Osteoblast (primary cell): ENCODE measurements around the gene TPGS1. TPM values are rescaled to one million over a fixed set of nuclear protein-coding genes. Genes with fewer than 3 reads are reported as not detected.

Experiments used
- DNase-seq: peaks from one replicate; pipeline ENCODE4 v3.0.0; 2011; ENCODE audit warnings: low spot score, mixed read lengths; ENCODE audit not compliant: insufficient read length; ENCODE audit errors: missing footprints
- H2AFZ ChIP-seq: 2 replicates; pipeline ENCODE4 v1.6.0; 2011; ENCODE audit warnings: mild to moderate bottlenecking, low read length
- H3K27ac ChIP-seq: 2 replicates; pipeline ENCODE4 v1.5.1; 2011; ENCODE audit warnings: mild to moderate bottlenecking, low read depth, low read length, moderate library complexity
- H3K27me3 ChIP-seq: 2 replicates; pipeline ENCODE4 v1.6.0; 2012; ENCODE audit warnings: mild to moderate bottlenecking, control low read depth, inconsistent platforms, low read length, moderate library complexity; ENCODE audit not compliant: insufficient read depth
- H3K36me3 ChIP-seq: 2 replicates; pipeline ENCODE4 v1.5.1; 2011; ENCODE audit warnings: mild to moderate bottlenecking, low read length, control low read depth, moderate library complexity; ENCODE audit not compliant: insufficient read depth
- H3K4me1 ChIP-seq: 2 replicates; pipeline ENCODE4 v1.5.1; 2011; ENCODE audit warnings: mild to moderate bottlenecking, low read length, control low read depth, moderate library complexity; ENCODE audit not compliant: insufficient read depth
- H3K4me2 ChIP-seq: 2 replicates; pipeline ENCODE4 v1.6.0; 2011; ENCODE audit warnings: mild to moderate bottlenecking, low read length; ENCODE audit not compliant: insufficient read depth
- H3K4me3 ChIP-seq: fragments of 200-600 bp; sonication (generic); 3 replicates; pipeline ENCODE4 v1.5.1; 2012; ENCODE audit warnings: mild to moderate bottlenecking, low read length, inconsistent platforms; ENCODE audit not compliant: insufficient read depth
- H3K79me2 ChIP-seq: 2 replicates; pipeline ENCODE4 v1.6.0; 2012; ENCODE audit warnings: mild to moderate bottlenecking, low read length, control low read depth, inconsistent platforms; ENCODE audit not compliant: insufficient read depth
- H3K9me3 ChIP-seq: 2 replicates; pipeline ENCODE4 v1.5.1; 2011; ENCODE audit warnings: low read depth, low read length, control low read depth
- H4K20me1 ChIP-seq: 2 replicates; pipeline ENCODE4 v1.6.0; 2012; ENCODE audit warnings: mild to moderate bottlenecking, low read length, control low read depth; ENCODE audit not compliant: insufficient read depth
- total RNA-seq: library from RNA; depleted of rRNA; stranded (reverse); fragments of >200 nt; gene quantifications from 2 replicates; pipeline ENCODE4 v1.2.3, GENCODE V29; 2012
- TF ChIP-seq, protein P1 (sequence below): IDR thresholded peaks from 2 replicates; pipeline ENCODE4 v1.5.1; 2011; ENCODE audit warnings: mild to moderate bottlenecking, low read depth, low read length, moderate library complexity; ENCODE audit errors: extremely low read depth

The TPGS1 gene
- total RNA-seq, 1 donor, result 47.8 TPM

DNA sequence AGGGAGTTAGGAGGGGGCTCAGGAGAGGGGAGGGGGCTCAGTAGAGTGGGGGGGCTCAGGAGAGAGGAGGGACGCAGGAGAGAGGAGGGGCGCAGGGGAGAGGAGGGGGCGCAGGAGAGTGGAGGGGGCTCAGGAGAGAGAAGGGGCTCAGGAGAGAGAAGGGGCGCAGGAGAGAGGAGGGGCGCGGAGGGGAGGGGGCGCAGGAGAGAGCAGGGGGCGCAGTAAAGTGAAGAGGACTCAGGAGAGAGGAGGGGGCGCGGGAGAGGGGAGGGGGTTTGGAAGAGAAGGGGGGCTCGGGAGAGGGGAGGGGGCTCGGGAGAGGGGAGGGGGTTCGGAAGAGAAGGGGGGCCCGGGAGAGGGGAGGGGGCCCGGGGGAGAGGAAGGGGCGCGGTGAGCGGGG is 10.3 kb upstream of the TPGS1 start:
- H3K9me3 ChIP-seq, result no peaks in the 10 kb centered on the region
- H4K20me1 ChIP-seq, result no peaks in the 10 kb centered on the region
- H3K4me1 ChIP-seq, result no peaks in the 10 kb centered on the region
- H2AFZ ChIP-seq, result no peak overlapping the region
- H3K4me2 ChIP-seq, result no peak overlapping the region
- H3K79me2 ChIP-seq, result no peaks in the 10 kb centered on the region
- peaks cover 21% of the 10 kb centered on the region for H3K27me3 ChIP-seq
- TF ChIP-seq, protein P1, sequence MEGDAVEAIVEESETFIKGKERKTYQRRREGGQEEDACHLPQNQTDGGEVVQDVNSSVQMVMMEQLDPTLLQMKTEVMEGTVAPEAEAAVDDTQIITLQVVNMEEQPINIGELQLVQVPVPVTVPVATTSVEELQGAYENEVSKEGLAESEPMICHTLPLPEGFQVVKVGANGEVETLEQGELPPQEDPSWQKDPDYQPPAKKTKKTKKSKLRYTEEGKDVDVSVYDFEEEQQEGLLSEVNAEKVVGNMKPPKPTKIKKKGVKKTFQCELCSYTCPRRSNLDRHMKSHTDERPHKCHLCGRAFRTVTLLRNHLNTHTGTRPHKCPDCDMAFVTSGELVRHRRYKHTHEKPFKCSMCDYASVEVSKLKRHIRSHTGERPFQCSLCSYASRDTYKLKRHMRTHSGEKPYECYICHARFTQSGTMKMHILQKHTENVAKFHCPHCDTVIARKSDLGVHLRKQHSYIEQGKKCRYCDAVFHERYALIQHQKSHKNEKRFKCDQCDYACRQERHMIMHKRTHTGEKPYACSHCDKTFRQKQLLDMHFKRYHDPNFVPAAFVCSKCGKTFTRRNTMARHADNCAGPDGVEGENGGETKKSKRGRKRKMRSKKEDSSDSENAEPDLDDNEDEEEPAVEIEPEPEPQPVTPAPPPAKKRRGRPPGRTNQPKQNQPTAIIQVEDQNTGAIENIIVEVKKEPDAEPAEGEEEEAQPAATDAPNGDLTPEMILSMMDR, result no peak
- peak; percentile 19 for DNase-seq
- H3K36me3 ChIP-seq, result no peaks in the 10 kb centered on the region
- no peak overlapping the region for H3K4me3 ChIP-seq
- H3K27ac ChIP-seq, result no peak overlapping the region

GRCh38 chr19:497491-497868 is 9.8 kb upstream of the TPGS1 start:
- Histone ChIP-seq H2AFZ (no peak overlapping the region), H3K27me3 (peaks cover 21% of the 10 kb centered on the region), H3K36me3 (no peaks in the 10 kb centered on the region), H3K4me1 (no peaks in the 10 kb centered on the region), H3K4me3 (no peak overlapping the region), H4K20me1 (no peaks in the 10 kb centered on the region), H3K9me3 (no peaks in the 10 kb centered on the region), H3K79me2 (no peaks in the 10 kb centered on the region), H3K4me2 (no peak overlapping the region), H3K27ac (no peak overlapping the region)
- TF ChIP-seq, protein P1, result no peak
- peak; percentile 62 for DNase-seq

GRCh38 chr19:497869-498510 is 9.3 kb upstream of the TPGS1 start:
- no peak overlapping the region for H3K27ac ChIP-seq
- H3K9me3 ChIP-seq, result no peaks in the 10 kb centered on the region
- no peak overlapping the region for H2AFZ ChIP-seq
- TF ChIP-seq, protein P1, result no peak
- no peaks in the 10 kb centered on the region for H4K20me1 ChIP-seq
- no peaks in the 10 kb centered on the region for H3K4me1 ChIP-seq
- no peaks in the 10 kb centered on the region for H3K36me3 ChIP-seq
- no peaks in the 10 kb centered on the region for H3K79me2 ChIP-seq
- peak; percentile 80 for DNase-seq
- H3K27me3 ChIP-seq, result peaks cover 21% of the 10 kb centered on the region
- H3K4me2 ChIP-seq, result no peak overlapping the region
- H3K4me3 ChIP-seq, result no peak overlapping the region

DNA sequence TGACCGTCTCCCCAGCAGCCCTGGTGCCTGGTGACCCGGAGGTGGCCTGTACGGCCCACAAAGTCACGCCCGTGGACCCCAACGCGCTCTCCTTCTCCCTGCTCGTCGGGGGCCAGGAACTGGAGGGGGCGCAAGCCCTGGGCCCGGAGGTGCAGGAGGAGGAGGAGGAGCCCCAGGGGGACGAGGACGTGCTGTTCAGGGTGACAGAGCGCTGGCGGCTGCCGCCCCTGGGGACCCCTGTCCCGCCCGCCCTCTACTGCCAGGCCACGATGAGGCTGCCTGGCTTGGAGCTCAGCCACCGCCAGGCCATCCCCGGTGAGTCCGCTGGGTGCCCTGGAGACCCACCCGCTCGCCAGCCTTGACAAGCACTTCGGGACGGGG is 8.8 kb upstream of the TPGS1 start:
- Histone ChIP-seq H3K79me2 (no peaks in the 10 kb centered on the region), H4K20me1 (no peaks in the 10 kb centered on the region), H3K4me2 (no peak overlapping the region), H3K4me1 (no peaks in the 10 kb centered on the region), H3K4me3 (no peak overlapping the region), H3K27me3 (peaks cover 21% of the 10 kb centered on the region), H3K27ac (no peak overlapping the region), H3K36me3 (no peaks in the 10 kb centered on the region), H3K9me3 (no peaks in the 10 kb centered on the region), H2AFZ (no peak overlapping the region)
- DNase-seq, result peak; percentile 78
- TF ChIP-seq, protein P1, result no peak
